HG03045 (cell line): ENCODE measurements around the gene BAD.
"Not testable (repeated sequence)": the region's sequence is repeated elsewhere in the genome, so short reads cannot be mapped to it uniquely, and the experiment has no call there.

Source experiments
- ATAC-seq: cut with Tn5 transposase; IDR thresholded peaks from one replicate; pipeline ENCODE4 v1.9.1; 2021; ENCODE audit warnings: mild to moderate bottlenecking, moderate library complexity; ENCODE audit not compliant: unreplicated experiment

BAD gene

GRCh38 chr11:64315667-64316526, 31.4 kb upstream of the BAD start:
- ATAC-seq, result not testable (repeated sequence)

DNA sequence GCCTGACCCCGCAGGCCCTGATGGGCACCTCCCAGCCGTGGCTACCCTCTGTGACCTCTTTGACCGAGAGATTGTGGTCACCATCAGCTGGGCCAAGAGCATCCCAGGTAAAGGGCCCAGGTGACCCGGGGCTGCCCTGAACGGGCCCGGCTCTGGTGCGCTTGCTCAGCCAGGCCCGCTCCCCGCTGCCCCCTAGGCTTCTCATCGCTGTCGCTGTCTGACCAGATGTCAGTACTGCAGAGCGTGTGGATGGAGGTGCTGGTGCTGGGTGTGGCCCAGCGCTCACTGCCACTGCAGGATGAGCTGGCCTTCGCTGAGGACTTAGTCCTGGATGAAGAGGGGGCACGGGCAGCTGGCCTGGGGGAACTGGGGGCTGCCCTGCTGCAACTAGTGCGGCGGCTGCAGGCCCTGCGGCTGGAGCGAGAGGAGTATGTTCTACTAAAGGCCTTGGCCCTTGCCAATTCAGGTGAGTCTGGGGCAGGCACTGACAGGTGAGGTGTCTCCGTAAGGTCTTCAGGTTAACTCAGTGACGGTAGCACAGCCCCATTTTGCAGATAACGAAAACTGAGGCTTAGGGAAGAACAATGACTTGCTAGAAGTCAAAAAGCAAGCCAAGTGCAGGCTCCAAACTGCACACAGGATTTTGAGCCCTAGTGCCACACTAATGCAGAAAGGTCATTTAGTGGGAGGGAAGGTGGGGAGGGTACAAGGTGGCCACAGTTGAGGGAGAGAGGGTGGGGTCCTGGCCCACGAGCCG, 30.5 kb upstream of the BAD start:
- ATAC-seq, result no peak

DNA sequence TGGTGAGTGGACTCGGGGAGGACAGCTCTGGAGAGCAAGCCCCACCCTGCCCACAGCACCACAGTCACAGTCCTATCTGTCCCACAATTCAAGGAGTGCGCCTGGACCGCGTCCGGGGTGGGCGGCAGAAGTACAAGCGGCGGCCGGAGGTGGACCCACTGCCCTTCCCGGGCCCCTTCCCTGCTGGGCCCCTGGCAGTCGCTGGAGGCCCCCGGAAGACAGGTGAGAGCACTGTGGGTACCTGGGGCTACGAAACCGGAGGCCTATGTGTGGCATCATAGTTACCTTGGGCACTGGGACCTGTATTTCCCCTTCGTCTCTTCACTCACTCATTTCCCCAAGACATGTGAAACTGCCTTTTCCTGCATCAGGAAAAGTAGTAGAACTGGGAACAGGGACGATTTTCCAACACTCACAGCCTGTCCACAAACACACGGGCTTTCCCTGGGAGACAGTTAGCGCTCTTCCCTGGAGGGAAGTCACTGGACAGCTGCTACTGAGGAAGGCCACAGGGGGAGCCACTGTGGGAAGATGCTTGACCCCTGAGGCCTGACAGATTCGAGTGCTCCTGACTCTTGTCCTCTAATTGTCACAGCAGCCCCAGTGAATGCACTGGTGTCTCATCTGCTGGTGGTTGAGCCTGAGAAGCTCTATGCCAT, 29.8 kb upstream of the BAD start:
- ATAC-seq, result no peak

DNA sequence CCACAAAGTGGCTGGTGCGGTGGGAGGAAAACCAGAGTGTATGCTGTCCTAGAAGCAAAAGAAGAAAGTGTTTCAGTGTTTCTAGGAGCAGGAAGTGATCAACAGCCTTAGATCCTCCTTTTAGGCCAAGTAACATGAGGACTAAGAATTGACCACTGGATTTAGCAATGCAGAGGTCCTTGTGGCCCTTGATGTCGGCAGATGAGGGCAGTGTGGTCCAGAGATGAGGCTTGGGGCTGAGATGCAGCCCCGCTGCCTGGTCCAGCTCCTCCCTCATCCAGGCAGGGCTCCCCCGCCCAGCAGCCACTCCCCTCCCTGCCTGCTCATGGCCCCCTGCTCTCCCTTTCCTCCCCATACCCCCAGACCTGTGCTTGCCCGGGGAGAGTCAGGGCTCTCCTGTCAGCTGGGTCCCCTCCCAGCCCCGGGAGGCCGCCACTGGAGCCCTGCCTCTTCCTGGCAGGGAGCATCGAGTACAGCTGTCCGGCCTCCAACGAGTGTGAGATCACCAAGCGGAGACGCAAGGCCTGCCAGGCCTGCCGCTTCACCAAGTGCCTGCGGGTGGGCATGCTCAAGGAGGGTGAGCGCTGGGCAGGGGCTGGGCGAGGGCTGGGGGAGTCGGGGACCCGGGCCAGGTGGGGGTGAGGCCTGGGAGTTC, 29.2 kb upstream of the BAD start:
- no peak for ATAC-seq

- ATAC-seq, result no peak
Measured at GRCh38 chr11:64312947-64313346, 28.5 kb upstream of the BAD start.

DNA sequence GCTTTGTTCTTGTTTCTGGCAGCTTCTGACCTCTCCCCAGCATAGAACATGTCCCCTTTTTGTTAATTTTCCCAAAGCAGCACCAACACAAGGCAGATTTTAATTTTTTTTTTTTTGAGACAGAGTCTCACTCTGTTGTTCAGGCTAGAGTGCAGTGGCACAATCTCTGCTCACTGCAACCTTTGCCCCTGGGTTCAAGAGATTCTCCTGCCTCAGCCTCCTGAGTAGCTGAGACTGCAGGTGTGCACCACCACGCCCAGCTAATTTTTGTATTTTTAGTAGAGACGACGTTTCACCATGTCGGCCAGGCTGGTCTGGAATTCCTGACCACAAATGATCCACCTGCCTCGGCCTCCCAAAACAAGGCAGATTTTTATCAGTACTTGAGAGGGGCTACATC, 23.3 kb upstream of the BAD start:
- ATAC-seq, result not testable (repeated sequence)

DNA sequence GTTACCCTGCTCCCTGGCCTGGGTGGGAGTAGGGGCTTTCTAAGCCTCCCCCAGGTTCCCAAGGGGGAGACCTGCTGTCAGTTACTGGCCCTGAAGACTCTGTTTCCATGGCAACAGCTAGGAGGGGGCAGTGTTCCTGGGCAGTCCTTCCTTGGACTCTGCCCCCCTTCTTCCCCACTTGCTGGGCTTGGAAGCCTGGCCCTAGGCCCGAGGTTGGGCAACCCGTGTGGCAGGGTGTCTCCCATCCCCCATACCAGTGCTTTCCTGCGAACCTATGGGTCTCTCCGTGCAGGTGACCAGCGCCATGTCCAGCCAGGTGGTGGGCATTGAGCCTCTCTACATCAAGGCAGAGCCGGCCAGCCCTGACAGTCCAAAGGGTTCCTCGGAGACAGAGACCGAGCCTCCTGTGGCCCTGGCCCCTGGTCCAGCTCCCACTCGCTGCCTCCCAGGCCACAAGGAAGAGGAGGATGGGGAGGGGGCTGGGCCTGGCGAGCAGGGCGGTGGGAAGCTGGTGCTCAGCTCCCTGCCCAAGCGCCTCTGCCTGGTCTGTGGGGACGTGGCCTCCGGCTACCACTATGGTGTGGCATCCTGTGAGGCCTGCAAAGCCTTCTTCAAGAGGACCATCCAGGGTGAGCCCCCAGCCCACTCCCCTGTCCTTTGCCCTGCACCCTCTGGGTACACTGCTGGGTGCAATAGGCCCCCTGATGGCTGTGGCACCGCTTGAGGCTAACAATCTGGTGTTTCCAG, 22.6 kb upstream of the BAD start:
- ATAC-seq, result no peak

DNA sequence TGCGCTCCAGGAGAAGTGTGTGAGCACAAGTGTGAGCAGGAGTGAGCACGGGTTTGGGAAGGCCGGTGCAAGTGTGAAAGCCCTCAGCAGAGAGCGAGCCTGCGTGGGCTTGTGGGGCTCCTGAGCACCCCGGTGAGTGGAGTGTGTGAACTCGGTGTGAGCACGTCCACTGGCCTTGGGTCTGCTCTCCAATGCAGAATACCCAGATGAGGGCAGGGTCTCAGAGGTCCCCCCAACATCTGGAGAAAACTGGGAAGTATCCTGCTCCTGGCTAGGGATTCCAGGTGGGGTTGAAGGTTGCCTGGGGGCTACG, 22.1 kb upstream of the BAD start:
- no peak for ATAC-seq

GRCh38 chr11:64305691-64306562, 21.5 kb upstream of the BAD start:
- peak; percentile 33 for ATAC-seq

DNA sequence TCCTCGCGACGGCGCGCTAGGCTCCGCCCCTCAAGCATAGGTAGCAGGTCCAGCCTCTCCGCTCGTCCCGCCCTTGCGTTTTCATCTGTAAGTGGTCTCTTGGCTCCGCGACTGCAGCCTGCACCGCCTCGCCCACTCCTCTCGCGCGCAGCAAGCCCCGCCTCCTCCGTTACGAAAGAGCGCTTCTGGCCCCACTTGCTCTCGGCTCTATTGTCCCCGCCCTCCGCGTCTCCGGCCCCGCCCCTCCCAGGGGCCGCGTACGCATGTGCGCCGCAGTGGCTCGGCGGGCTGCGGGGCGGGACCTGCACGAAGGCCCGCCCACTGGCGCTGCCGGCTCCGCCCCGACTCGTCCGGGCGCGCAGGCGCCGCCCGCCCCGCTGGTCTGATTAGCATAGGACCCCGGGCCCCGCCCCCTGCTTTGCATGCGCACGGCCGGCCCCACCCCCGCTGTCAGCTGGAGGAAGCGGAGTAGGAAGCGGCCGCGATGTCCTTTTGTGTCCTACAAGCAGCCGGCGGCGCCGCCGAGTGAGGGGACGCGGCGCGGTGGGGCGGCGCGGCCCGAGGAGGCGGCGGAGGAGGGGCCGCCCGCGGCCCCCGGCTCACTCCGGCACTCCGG, 20.7 kb upstream of the BAD start, which contains the start of gene ESRRA:
Gene ESRRA, plus strand, starts transcription at position 450 of the 616 bp plus-strand sequence. CDS start 1,656 bp downstream, outside the sequence.
- ATAC-seq, result peak; percentile 70

DNA sequence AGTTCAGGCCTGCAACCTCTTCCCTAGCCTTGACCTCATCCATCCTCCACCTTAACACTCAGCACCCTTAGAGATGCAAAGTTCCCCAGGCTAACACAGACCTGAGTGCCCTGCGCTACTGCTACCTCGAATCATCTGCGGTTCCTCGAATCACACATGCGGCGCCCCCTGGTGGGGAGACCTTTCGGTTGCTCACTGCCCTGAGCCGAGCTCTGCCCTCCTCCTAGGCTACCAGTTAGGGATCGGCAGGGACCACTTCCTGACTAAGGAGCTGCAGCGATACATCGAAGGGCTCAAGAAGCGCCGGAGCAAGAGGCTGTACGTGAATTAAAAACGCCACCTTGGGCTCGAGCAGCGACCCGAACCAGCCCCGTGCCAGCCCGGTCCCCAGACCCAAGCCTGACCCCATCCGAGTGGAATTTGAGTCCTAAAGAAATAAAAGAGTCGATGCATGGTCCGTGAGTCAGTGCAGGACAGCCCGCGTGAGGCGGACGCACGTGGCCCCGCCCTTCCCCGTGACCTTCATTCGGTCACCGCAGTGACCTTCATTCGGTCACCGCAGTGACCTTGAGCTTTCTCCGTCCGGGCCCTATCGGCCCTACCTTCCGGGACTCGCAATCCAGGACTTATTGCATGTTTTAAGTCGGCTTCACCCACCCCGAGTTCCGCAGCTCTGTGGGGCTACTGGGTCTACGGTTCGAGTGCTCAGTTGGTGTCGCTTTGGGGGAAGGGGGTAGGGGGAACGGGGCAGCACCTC, 20.0 kb upstream of the BAD start:
- peak; percentile 19 for ATAC-seq

DNA sequence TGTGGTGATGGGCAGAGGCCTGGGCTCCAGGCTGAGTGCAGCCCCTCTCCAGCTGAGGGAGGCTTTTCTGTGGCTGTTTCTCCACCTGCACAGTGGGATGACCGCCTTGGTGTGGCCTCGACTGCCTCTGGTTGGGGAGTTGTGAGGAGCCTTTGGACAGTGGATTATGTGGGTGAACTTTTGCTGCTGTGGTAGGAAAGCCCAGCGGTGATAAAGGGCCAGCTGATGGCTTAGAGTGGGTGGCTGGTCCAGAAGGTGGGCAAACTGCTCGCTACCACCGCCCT, 19.5 kb upstream of the BAD start:
- no peak for ATAC-seq

GRCh38 chr11:64303109-64304031, 18.9 kb upstream of the BAD start:
- no peak for ATAC-seq

- no peak for ATAC-seq
Measured at GRCh38 chr11:64299847-64300648, 15.6 kb upstream of the BAD start, which contains the start of gene CATSPERZ. Gene CATSPERZ (plus strand): TSS chr11:64300358. CDS start chr11:64300411, 53 bp downstream.

DNA sequence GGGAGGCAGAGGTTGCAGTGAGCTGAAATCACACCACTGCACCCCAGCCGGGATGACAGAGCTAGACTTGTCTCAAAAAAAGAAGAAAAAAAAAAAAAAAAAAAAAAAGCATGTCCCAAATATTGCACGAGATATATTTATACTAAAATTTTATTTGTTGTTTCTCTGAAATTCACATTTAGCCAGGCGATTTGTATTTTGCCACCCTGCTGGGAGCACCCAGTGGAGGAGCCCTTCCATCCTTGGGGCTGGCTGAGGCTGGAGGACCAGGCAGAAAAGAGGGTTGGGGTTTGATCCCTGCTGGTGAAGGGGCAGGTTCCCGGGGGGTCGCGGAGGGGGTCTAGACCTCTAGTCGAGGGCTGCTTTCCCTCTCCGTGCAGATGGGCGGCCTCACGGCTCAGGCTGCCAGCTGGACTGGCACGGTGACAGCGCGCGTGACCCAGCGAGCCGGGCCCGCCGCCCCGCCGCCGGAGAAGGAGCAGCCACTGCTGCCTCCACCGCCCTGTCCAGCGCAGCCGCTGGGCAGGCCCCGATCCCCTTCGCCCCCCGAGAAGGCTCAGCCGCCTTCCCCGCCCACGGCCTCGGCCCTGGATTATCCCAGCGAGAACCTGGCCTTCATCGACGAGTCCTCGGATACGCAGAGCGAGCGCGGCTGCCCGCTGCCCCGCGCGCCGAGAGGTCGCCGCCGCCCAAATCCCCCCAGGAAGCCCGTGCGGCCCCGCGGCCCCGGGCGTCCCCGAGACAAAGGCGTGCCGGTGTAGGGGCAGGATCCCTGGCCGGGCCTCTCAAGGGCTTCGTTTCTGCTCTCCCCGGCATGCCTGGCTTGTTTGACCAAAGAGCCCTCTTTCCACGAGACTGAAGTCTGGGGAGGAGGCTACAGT, 14.7 kb upstream of the BAD start:
- no peak for ATAC-seq
